T-cell (primary cell): ENCODE data around the gene INTS15. TPM values are rescaled to one million over a fixed set of nuclear protein-coding genes. Genes with fewer than 3 reads are reported as not detected.

Experiments
- ATAC-seq, 4 experiments: fragments of 200-7000 bp in 3 of 4; fragments of 150-1000 bp in 1 of 4; cut with Tn5 transposase; replicated peaks in 1 of 4; 1 replicate in 3 of 4; 2 replicates in 1 of 4; pipeline ENCODE4 v1.10.0; 2021; ENCODE audit warnings: moderate library complexity in 3 of 4, mild to moderate bottlenecking in 2 of 4, moderate number of reproducible peaks in 1 of 4
- CTCF ChIA-PET, 2 donors: fragments of 300-600 bp; sonication (Branson Sonifier 250); formaldehyde crosslinking; loops; one replicate each; lab custom pipeline; 2022; ENCODE audit warnings: antibody characterized with exemption in 2 of 2; lab: Charles Lee
- POLR2A ChIA-PET, 2 donors: fragments of 300-600 bp; sonication (Branson Sonifier 250); formaldehyde crosslinking; loops; one replicate each; lab custom pipeline; 2022; ENCODE audit warnings: antibody characterized with exemption in 2 of 2; lab: Charles Lee
- DNase-seq, 35 experiments: peaks; one replicate each; pipeline versions ENCODE4 v3.0.0 to v3.0.0-alpha.2; 2013 to 2023
- H3K27ac ChIP-seq: one replicate; pipeline ENCODE4 v1.5.1; 2013; ENCODE audit warnings: low read length
- H3K27me3 ChIP-seq, 2 experiments: replicated peaks in 1 of 2; 1 replicate in 1 of 2; 2 replicates in 1 of 2; pipeline versions ENCODE4 v1.6.1 to v1.7.0; 2013; ENCODE audit warnings: low read length in 1 of 2, mixed read lengths in 1 of 2; ENCODE audit not compliant: control insufficient read depth in 2 of 2, insufficient read depth in 2 of 2; ENCODE audit errors: extremely low read depth in 1 of 2
- H3K36me3 ChIP-seq, 2 donors: 1 replicate in 1 of 2; 2 replicates in 1 of 2; pipeline versions ENCODE4 v1.6.1 to v1.7.0; 2013; ENCODE audit warnings: low read length in 1 of 2; ENCODE audit not compliant: control insufficient read depth in 2 of 2, insufficient read depth in 1 of 2; ENCODE audit errors: extremely low read depth in 1 of 2
- H3K4me1 ChIP-seq, 2 experiments: 1 replicate in 1 of 2; 2 replicates in 1 of 2; pipeline versions ENCODE4 v1.6.1 to v1.7.0; 2013; ENCODE audit warnings: low read length in 2 of 2, mixed read lengths in 1 of 2; ENCODE audit not compliant: insufficient read depth in 2 of 2, control insufficient read depth in 1 of 2; ENCODE audit errors: extremely low read depth in 1 of 2
- H3K4me3 ChIP-seq, 2 donors: 1 replicate in 1 of 2; 2 replicates in 1 of 2; pipeline versions ENCODE4 v1.5.1 to v1.7.0; 2013; ENCODE audit warnings: mild to moderate bottlenecking in 2 of 2, low read length in 1 of 2, moderate library complexity in 1 of 2; ENCODE audit not compliant: control insufficient read depth in 1 of 2; ENCODE audit errors: extremely low read depth in 1 of 2
- H3K9me3 ChIP-seq: 2 replicates; pipeline ENCODE4 v1.7.0; 2013
- H3K27ac Mint-ChIP-seq, 2 donors: one replicate each; pipeline ENCODE4 v1.8.0; 2020 to 2021; ENCODE audit warnings: mild to moderate bottlenecking in 2 of 2, mixed read lengths in 2 of 2
- H3K27me3 Mint-ChIP-seq, 2 donors: one replicate each; pipeline ENCODE4 v1.8.0; 2021 to 2022; ENCODE audit warnings: mixed read lengths in 2 of 2
- H3K36me3 Mint-ChIP-seq: one replicate; pipeline ENCODE4 v1.8.0; 2021; ENCODE audit warnings: mixed read lengths
- H3K4me1 Mint-ChIP-seq, 3 donors: one replicate each; pipeline ENCODE4 v1.8.0; 2020 to 2022; ENCODE audit warnings: mixed read lengths in 3 of 3, mild to moderate bottlenecking in 1 of 3
- H3K4me3 Mint-ChIP-seq, 3 donors: one replicate each; pipeline ENCODE4 v1.8.0; 2020 to 2022; ENCODE audit warnings: mild to moderate bottlenecking in 3 of 3, mixed read lengths in 3 of 3, moderate library complexity in 3 of 3
- H3K9me3 Mint-ChIP-seq, 3 donors: one replicate each; pipeline ENCODE4 v1.8.0; 2020 to 2022; ENCODE audit warnings: mixed read lengths in 3 of 3
- WGBS: methylation state at CpG from one replicate; pipeline ENCODE4 v1.1.5; 2013; ENCODE audit warnings: missing lambda C conversion rate; ENCODE audit not compliant: insufficient coverage; 5-methylcytosine and 5-hydroxymethylcytosine counted together
- total RNA-seq, 35 experiments: library from RNA in 6 of 35; stranded (reverse) in 6 of 35; fragments of 120-200 nt in 1 of 35; gene quantifications; one replicate each; pipeline versions ENCODE4 v1.2.1 to v1.2.4 and lab custom pipeline; 2013 to 2026

The INTS15 gene
- total RNA-seq, result 10 to 100 TPM; 48.3 to 65.9 (median 64.1) TPM
- total RNA-seq (2013), result 28.3 TPM
- 29.9 to 53.7 (median 40.9) reads per million in 29 experiments for total RNA-seq (lab: John Stamatoyannopoulos, UW)

DNA sequence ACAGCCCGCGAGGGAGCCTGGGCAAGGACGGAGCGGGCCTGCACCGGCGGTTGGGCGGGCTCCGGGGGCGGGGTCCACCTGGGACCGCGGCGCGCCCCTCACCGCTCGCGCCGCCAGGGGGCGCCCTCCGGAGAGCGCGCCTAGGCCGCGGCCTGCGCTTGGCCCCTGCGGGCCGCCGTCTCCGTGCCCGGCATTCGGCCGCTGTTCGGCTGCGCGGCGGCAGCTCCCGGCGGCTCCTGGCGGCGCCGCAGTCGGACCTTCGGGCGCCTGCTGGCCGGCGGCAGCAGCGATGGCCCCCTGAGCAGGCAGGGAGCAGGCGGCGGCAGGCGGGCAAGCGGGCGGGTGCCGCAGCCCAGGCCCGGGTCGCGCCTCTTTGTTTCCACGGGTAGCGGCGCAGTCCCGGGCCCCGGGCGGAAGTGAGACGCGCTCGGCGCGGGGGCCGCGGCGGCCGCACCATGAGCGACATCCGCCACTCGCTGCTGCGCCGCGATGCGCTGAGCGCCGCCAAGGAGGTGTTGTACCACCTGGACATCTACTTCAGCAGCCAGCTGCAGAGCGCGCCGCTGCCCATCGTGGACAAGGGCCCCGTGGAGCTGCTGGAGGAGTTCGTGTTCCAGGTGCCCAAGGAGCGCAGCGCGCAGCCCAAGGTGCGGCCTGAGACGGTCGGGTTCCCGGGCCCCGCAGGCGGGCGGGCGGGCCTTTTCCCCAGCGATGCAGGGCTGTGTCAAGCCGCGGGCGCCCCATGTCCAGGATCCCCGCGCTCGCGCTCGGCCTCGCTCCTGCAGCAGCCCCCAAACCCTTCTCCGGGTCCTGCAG is at the start of gene INTS15:
Gene INTS15, plus strand, starts transcription at position 193 of the 816 bp plus-strand sequence. Its CDS starts 263 bp downstream, at position 456.
- peaks cover 31% of the 10 kb centered on the region for H3K36me3 Mint-ChIP-seq
- Histone ChIP-seq H3K4me3 (peak within 1 kb of the TSS; percentile 58 to 64), H3K9me3 (no peaks in the 10 kb centered on the region), H3K4me1 (peaks cover 3 to 23% of the 10 kb centered on the region in 2 experiments), H3K27me3 (no peaks in the 10 kb centered on the region), H3K36me3 (peaks cover 15 to 41% of the 10 kb centered on the region in 2 donors), H3K27ac (peak within 1 kb of the TSS; percentile 56)
- peak; percentile 61 to 94 (median 78) for DNase-seq
- ChIA-PET POLR2A (interaction anchor here in 1 of 2 donors (0.5 kb wide), 1 partner anchor 9 kb away, joined by 3 read pairs; no protein-coding TSS in a partner anchor), CTCF (interaction anchor here in 1 of 2 donors (0.6 to 1.6 kb wide), 4 partner anchors 12 to 47 kb away, joined by 3 to 8 read pairs (median 4); partner anchors contain the start of genes ZDHHC4 and ZNF316)
- peak within 1 kb of the TSS; percentile 93 to 94 for H3K27ac Mint-ChIP-seq
- no peaks in the 10 kb centered on the region for H3K27me3 Mint-ChIP-seq
- peak; percentile 88 to 94 (median 90) for ATAC-seq
- H3K4me1 Mint-ChIP-seq, result peaks cover 22 to 34% (median 26%) of the 10 kb centered on the region in 3 donors
- H3K9me3 Mint-ChIP-seq, result no peaks in the 10 kb centered on the region
- H3K4me3 Mint-ChIP-seq, result peak within 1 kb of the TSS; percentile 89 to 96 (median 91)
- WGBS, result under 1% methylated on average over 107 of the region's 107 CpGs

DNA sequence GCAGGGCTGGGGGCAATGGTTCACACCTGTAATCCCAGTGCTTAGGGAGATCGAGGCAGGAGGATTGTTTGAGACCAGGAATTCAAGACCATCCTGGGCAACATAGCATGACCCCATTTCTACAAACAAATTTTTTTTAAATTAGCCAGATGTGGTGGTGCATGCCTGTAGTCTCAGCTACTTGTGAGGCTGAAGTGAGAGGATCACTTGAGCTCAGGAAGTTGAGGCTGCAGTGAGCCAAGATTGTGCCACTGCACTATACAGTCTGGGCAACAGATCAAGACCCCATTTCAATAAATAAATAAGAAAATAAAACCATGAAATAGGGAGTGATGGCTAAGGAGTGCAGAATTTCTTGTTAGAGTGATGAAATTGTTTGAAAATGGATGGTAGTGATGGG is 47.5 kb upstream of the INTS15 start:
- H3K4me1 Mint-ChIP-seq, result peaks cover 8 to 12% (median 8%) of the 10 kb centered on the region in 3 donors
- no CpG with 5 or more reads among the region's 1 CpG for WGBS
- ATAC-seq, result no peak
- CTCF ChIA-PET, result no interaction called here
- POLR2A ChIA-PET, result no interaction called here
- peaks cover 5 to 12% of the 10 kb centered on the region in 2 experiments for H3K4me1 ChIP-seq
- no peaks in the 10 kb centered on the region for H3K36me3 Mint-ChIP-seq
- H3K4me3 Mint-ChIP-seq, result no peak overlapping the region
- no peak overlapping the region for H3K27ac ChIP-seq
- peaks cover 0 to 28% of the 10 kb centered on the region in 2 experiments for H3K27me3 ChIP-seq
- H3K27me3 Mint-ChIP-seq, result peaks cover 10 to 26% of the 10 kb centered on the region in 2 donors
- no peaks in the 10 kb centered on the region for H3K9me3 ChIP-seq
- no peak overlapping the region for H3K27ac Mint-ChIP-seq
- H3K36me3 ChIP-seq, result no peaks in the 10 kb centered on the region
- no peak overlapping the region for H3K4me3 ChIP-seq
- no peaks in the 10 kb centered on the region for H3K9me3 Mint-ChIP-seq
- DNase-seq, result no peak

DNA sequence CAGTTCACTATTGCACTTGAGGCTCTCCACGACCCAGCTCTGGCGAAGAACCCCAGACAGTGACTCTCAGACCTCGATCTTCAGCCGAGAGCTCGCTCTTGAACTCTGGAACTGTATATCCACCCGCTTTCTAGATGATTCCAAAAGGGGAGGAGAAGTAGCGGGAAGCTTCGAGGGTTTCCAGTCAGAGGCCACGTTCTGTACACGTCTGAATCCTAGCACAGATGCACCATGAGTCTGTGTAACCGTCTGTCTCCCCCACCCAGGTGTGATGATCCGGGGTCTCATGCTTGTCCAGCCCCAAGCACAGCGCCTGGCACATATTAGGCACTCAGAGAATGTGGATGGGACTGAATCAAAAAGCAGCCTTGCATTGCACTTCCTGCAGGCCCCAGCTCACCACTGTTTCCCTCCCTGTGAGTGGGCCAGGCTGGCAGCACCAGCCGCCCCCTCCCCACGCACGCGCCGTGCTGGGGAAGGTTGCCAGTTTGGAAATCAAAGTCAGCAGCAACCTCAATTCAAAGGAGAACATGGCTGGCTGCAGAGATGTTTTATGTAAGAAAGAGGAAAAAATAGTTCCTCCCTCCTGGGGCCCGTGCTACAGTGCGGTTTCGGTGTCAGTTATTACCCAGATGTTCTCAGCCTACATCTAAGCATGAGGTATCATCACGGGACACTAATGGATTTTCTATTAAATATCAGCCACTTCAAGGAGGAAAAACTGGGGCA is 44.3 kb upstream of the INTS15 start:
- Mint-ChIP-seq H3K27me3 (peaks cover 0 to 4% of the 10 kb centered on the region in 2 donors), H3K9me3 (no peaks in the 10 kb centered on the region), H3K4me3 (peak overlapping the region in 1 of 3 donors; percentile 8), H3K36me3 (no peaks in the 10 kb centered on the region), H3K4me1 (peaks cover 8 to 12% (median 8%) of the 10 kb centered on the region in 3 donors), H3K27ac (peak overlapping the region in 1 of 2 donors; percentile 72)
- CTCF ChIA-PET, result no interaction called here
- H3K4me1 ChIP-seq, result peaks cover 5 to 12% of the 10 kb centered on the region in 2 experiments
- H3K27ac ChIP-seq, result no peak overlapping the region
- no peak overlapping the region for H3K4me3 ChIP-seq
- no peaks in the 10 kb centered on the region for H3K36me3 ChIP-seq
- 45% methylated on average over 10 of the region's 22 CpGs for WGBS
- POLR2A ChIA-PET, result no interaction called here
- ATAC-seq (peak; percentile 19 to 73 (median 39)), DNase-seq (peak in 14 of 35 experiments; percentile 11 to 70 (median 24))
- H3K27me3 ChIP-seq, result peaks cover 0 to 5% of the 10 kb centered on the region in 2 experiments
- H3K9me3 ChIP-seq, result no peaks in the 10 kb centered on the region

DNA sequence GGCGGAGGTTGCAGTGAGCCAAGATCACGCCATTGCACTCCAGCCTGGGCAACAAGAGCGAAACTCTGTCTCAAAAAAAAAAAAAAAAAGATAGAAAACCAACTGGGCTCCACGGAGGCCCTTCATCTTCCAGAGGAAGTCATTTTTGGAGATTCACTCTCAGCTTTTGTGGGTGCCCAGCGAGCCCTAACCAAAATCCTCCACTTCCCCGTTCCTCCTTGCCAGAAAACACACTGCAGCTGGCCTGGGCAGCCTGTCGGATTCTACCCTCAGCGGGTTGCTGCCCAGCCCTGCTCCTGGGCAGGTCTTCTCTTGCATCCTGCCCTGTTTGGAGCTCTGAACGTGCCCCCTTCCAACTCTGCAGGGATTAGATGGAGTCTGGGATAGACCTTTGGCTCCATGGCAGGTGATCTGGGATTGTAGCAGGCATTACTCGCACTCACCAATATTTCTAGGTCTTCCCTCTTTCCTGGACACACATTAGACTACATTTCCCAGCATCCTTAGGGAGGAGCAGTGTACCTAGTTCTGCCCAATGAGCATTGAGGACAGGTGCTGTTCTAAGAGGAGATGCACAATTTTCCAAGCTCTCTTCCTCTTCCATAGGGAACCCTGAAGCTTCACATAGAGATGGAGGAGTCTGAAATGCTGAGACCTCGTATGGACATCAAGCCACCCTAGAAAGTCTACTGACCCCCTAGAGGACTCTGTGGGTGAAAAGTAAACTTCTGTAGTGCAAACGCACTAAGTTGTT is 43.1 kb upstream of the INTS15 start:
- 75% methylated on average over 6 of the region's 12 CpGs for WGBS
- Histone ChIP-seq H3K27ac (no peak overlapping the region), H3K9me3 (no peaks in the 10 kb centered on the region), H3K4me1 (peaks cover 5 to 12% of the 10 kb centered on the region in 2 experiments), H3K4me3 (no peak overlapping the region), H3K27me3 (peaks cover 0 to 5% of the 10 kb centered on the region in 2 experiments), H3K36me3 (no peaks in the 10 kb centered on the region)
- H3K36me3 Mint-ChIP-seq, result no peaks in the 10 kb centered on the region
- ATAC-seq, result no peak
- peaks cover 0 to 4% of the 10 kb centered on the region in 2 donors for H3K27me3 Mint-ChIP-seq
- DNase-seq, result no peak
- H3K9me3 Mint-ChIP-seq, result no peaks in the 10 kb centered on the region
- peaks cover 8 to 12% (median 8%) of the 10 kb centered on the region in 3 donors for H3K4me1 Mint-ChIP-seq
- H3K27ac Mint-ChIP-seq, result no peak overlapping the region
- no peak overlapping the region for H3K4me3 Mint-ChIP-seq
- ChIA-PET CTCF (interaction anchor here in 1 of 2 donors (0.5 to 1.2 kb wide), 2 partner anchors 12 to 30 kb away, joined by 3 read pairs; no protein-coding TSS in a partner anchor), POLR2A (interaction anchor here in 1 of 2 donors (0.6 kb wide), 1 partner anchor 13 kb away, joined by 4 read pairs; no protein-coding TSS in a partner anchor)

DNA sequence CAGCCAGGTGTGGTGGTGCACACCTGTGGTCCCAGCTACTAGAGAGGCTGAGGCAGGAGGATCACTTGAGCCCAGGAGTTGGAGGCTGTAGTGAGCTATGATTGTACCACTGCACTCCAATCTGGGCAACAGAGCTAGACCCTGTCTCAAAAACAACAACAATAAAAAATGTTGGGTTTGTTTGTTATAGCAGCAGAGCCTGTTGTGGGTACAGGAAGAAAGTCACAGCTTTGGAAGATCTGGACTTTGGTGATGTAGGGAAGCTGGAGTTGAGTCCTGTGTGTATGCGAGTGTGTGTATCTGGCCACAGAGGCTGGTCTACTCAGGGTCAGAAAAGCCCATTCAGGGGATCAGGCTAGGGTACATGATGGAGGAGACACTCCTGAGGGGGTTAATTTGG is 42.4 kb upstream of the INTS15 start:
- POLR2A ChIA-PET, result interaction anchor here in 1 of 2 donors (0.6 kb wide), 1 partner anchor 14 kb away, joined by 4 read pairs; no protein-coding TSS in a partner anchor
- Mint-ChIP-seq H3K27me3 (peaks cover 0 to 4% of the 10 kb centered on the region in 2 donors), H3K4me3 (no peak overlapping the region), H3K9me3 (no peaks in the 10 kb centered on the region), H3K27ac (no peak overlapping the region), H3K36me3 (no peaks in the 10 kb centered on the region), H3K4me1 (peaks cover 8 to 12% (median 8%) of the 10 kb centered on the region in 3 donors)
- CTCF ChIA-PET, result interaction anchor here in 1 of 2 donors (0.5 kb wide), 1 partner anchor 13 kb away, joined by 3 read pairs; no protein-coding TSS in a partner anchor
- Histone ChIP-seq H3K4me1 (peaks cover 5 to 12% of the 10 kb centered on the region in 2 experiments), H3K4me3 (no peak overlapping the region), H3K27ac (no peak overlapping the region), H3K9me3 (no peaks in the 10 kb centered on the region), H3K36me3 (no peaks in the 10 kb centered on the region), H3K27me3 (peaks cover 0 to 5% of the 10 kb centered on the region in 2 experiments)
- no peak for DNase-seq
- no peak for ATAC-seq
- WGBS, result 100% methylated on average over 1 of the region's 1 CpG
